A549 treated with RU486 at 1 μM for 4 hours (cell line): ENCODE data around the gene TRMT10C. TPM values are rescaled to one million over a fixed set of nuclear protein-coding genes. Genes with fewer than 3 reads are reported as not detected.

Experiments
- total RNA-seq: library from RNA; stranded (reverse); fragments of 200-300 nt; extraction: Qiagen RNA extraction; gene quantifications from 5 replicates; pipeline ENCODE4 v1.2.3, GENCODE V29; 2022; ENCODE audit warnings: low read depth

TRMT10C gene
- 19.8 to 41.7 TPM (median 35.9 TPM) in 5 replicates for total RNA-seq

DNA sequence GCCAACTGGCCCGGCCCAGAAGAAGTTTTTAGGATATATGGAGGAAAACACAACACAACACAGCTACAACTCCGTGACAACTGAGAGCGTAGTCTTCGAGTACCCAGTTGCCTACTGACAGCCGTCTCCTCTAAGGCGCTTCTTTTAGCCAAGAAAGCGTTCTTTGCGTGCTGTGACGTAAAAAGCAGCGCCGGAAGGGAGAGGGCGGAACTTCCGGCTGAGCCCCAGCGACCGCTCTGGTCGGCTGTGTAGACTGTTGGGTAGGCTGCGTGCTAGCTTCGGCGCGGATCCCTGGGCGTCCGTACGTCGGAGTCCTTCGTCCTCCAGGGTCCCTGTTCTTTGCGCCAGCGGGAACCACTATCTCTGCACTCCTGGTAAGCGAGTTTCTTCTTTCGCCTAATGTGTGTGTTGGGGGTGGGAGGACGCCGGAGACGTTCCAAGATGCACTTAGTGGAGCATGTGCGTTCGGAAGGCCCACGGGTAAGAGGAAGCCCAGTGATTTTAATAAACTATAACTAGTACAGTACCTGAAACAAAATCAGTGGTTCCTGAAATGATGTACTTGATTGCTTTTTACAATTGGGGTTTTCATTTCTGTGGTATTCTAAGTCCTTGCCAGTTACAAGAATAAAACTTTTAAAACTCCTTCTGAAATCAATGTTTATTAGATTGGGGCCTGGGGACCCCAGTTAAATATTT lies at the start of gene TRMT10C:
Gene TRMT10C, plus strand, starts transcription at position 239 of the 699 bp plus-strand sequence. CDS start 2,914 bp downstream, outside the sequence.

DNA sequence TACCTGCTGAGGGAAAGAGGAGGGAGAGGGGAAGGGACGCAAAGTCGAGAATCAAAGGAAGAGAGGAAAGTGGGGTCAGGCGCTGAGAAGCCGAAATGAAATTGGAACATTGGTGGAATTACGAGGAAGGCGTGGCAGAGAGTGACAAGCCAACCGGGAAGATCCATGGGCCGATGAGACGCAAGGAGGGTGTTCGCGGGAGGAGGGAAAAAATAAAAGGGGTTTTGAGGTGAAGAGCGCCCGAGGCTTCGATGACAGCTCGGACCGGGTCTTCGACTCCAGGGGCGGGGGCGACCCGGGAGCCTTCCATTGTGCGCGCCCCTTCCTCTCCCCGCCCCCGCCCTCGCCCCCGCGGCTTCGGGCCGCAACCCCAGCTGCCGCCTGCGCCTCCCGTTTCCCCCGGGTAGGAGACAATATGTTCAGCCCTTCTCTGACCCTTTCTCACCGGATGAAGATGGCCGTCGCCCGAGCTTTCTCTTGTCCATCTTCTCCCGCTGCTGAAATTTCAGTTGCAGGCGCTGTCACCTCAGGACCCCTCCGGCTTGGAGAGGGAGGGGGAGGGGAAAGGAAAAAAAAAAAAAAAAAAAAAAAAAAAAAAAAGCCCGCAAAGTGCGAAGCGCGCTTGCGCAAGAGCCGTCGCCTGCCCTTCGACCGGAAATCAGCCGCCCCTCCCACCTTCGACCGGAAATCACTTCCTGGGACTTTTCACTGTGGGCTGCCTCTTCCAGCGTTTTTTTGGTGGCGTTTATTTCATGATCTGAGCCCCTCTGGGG lies 48.8 kb upstream of the TRMT10C start, which contains the start of gene SENP7:
Gene SENP7, minus strand, starts transcription at position 567 of the 773 bp plus-strand sequence. Its CDS starts 82 bp downstream, at position 485.

GRCh38 chr3:101573449-101574387 lies 12.1 kb downstream of the TRMT10C start, which contains the start of gene PCNP:
Gene PCNP, plus strand, starts transcription at chr3:101574180. Its CDS starts 36 bp downstream, at chr3:101574216.

Other genes with a start within 250 kb of the TRMT10C start
- gene IMPG2, start 241.3 kb upstream of the TRMT10C start, total RNA-seq = 0.02 TPM in 1 of 5 replicates, not detected in the others
- gene SENP7, start 48.7 kb upstream of the TRMT10C start, total RNA-seq = 0.49 to 2.4 TPM (median 2.0 TPM) in 5 replicates
- 93.6 to 122 TPM (median 101 TPM) in 5 replicates for gene PCNP, start 12.3 kb downstream of the TRMT10C start, total RNA-seq
- 6.4 to 11.0 TPM (median 9.7 TPM) in 5 replicates for gene ZBTB11, start 115.3 kb downstream of the TRMT10C start, total RNA-seq
- gene RPL24, start 124.8 kb downstream of the TRMT10C start, total RNA-seq = 1,605 to 2,236 TPM (median 1,786 TPM) in 5 replicates
- gene CEP97, start 162.7 kb downstream of the TRMT10C start, total RNA-seq = 3.1 to 6.8 TPM (median 5.3 TPM) in 5 replicates
- 21.9 to 25.1 TPM (median 23.4 TPM) in 5 replicates for gene NXPE3, start 217.3 kb downstream of the TRMT10C start, total RNA-seq